Measurements from ENCODE around the gene FEV.

The FEV gene

GRCh38 chr2:218992196-218992595 lies 7.2 kb upstream of the FEV start:
- no peak for DNase-seq
- Mint-ChIP-seq H3K4me3 (no peak overlapping the region), H3K9me3 (no peaks in the 10 kb centered on the region), H3K4me1 (ENCODE audit: low read depth) (peaks cover 11% of the 10 kb centered on the region), H3K27me3 (peaks cover 94% of the 10 kb centered on the region), H3K36me3 (ENCODE audit: low read depth) (no peaks in the 10 kb centered on the region), H3K27ac (no peak overlapping the region)

DNA sequence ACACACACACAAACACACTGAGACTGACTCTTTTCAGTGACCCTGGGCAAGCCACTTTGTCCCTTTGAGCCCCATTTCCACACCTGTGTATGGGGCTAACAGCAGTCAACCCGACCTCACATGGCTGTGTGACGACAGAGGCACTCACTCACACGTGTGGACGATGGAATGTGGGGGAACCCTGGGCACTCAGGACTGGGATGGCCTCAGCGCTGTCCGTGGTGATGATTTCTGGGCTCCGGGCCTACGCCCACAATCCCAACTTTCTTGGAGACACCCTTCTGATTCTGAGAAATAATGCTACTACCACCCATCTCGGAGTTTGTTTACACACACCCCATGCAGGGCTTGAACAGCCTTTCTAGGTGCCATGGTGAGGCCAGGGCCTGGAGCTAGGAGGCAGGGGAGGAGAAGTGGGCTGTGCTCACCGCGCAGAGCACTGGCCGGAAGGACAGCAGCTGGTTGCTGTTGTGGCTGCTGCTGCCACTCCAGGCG lies 6.7 kb upstream of the FEV start:
- no peak for DNase-seq
- no peaks in the 10 kb centered on the region for H3K36me3 Mint-ChIP-seq (ENCODE audit: low read depth)
- peaks cover 11% of the 10 kb centered on the region for H3K4me1 Mint-ChIP-seq (ENCODE audit: low read depth)
- no peaks in the 10 kb centered on the region for H3K9me3 Mint-ChIP-seq
- H3K27ac Mint-ChIP-seq = no peak overlapping the region
- peaks cover 94% of the 10 kb centered on the region for H3K27me3 Mint-ChIP-seq
- H3K4me3 Mint-ChIP-seq = no peak overlapping the region

GRCh38 chr2:218990612-218991011 lies 5.6 kb upstream of the FEV start:
- DNase-seq = no peak
- H3K9me3 Mint-ChIP-seq = no peaks in the 10 kb centered on the region
- H3K36me3 Mint-ChIP-seq (ENCODE audit: low read depth) = no peaks in the 10 kb centered on the region
- H3K27ac Mint-ChIP-seq = no peak overlapping the region
- peaks cover 8% of the 10 kb centered on the region for H3K4me1 Mint-ChIP-seq (ENCODE audit: low read depth)
- no peak overlapping the region for H3K4me3 Mint-ChIP-seq
- peaks cover 94% of the 10 kb centered on the region for H3K27me3 Mint-ChIP-seq

DNA sequence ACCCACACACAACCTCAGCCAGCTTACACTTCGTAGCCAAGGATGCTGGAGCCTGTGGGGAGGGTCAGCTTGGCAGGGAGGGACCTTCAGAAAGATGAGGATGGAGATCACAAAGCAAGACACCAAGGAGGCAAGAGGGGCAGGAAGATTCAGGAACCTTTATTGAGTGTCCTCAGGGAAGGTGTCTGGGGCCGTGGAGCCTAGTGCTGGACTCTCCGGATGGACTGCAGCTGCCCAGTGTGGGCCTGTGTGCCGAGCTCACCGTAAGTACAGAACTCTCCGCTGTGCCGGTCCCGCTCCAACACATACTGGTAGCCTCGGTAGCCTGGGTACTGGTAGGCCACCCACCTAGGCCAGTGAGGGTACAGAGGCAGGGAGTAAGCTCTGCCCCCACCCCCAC lies 5.1 kb upstream of the FEV start:
- DNase-seq = no peak
- no peak overlapping the region for H3K27ac Mint-ChIP-seq
- H3K9me3 Mint-ChIP-seq = no peaks in the 10 kb centered on the region
- H3K27me3 Mint-ChIP-seq = peaks cover 92% of the 10 kb centered on the region
- H3K36me3 Mint-ChIP-seq (ENCODE audit: low read depth) = no peaks in the 10 kb centered on the region
- peaks cover 8% of the 10 kb centered on the region for H3K4me1 Mint-ChIP-seq (ENCODE audit: low read depth)
- H3K4me3 Mint-ChIP-seq = no peak overlapping the region

- H3K27ac Mint-ChIP-seq = no peak overlapping the region
- H3K36me3 Mint-ChIP-seq (ENCODE audit: low read depth) = no peaks in the 10 kb centered on the region
- no peak overlapping the region for H3K4me3 Mint-ChIP-seq
- peaks cover 9% of the 10 kb centered on the region for H3K4me1 Mint-ChIP-seq (ENCODE audit: low read depth)
- peaks cover 90% of the 10 kb centered on the region for H3K27me3 Mint-ChIP-seq
- H3K9me3 Mint-ChIP-seq = no peaks in the 10 kb centered on the region
- no peak for DNase-seq
Observed at GRCh38 chr2:218988650-218989049, 3.7 kb upstream of the FEV start.

- peaks cover 13% of the 10 kb centered on the region for H3K4me1 Mint-ChIP-seq (ENCODE audit: low read depth)
- H3K27me3 Mint-ChIP-seq = peaks cover 94% of the 10 kb centered on the region
- no peaks in the 10 kb centered on the region for H3K36me3 Mint-ChIP-seq (ENCODE audit: low read depth)
- no peak overlapping the region for H3K4me3 Mint-ChIP-seq
- no peak overlapping the region for H3K27ac Mint-ChIP-seq
- H3K9me3 Mint-ChIP-seq = no peaks in the 10 kb centered on the region
- DNase-seq = no peak
Observed at GRCh38 chr2:218988164-218988563, 3.2 kb upstream of the FEV start.

DNA sequence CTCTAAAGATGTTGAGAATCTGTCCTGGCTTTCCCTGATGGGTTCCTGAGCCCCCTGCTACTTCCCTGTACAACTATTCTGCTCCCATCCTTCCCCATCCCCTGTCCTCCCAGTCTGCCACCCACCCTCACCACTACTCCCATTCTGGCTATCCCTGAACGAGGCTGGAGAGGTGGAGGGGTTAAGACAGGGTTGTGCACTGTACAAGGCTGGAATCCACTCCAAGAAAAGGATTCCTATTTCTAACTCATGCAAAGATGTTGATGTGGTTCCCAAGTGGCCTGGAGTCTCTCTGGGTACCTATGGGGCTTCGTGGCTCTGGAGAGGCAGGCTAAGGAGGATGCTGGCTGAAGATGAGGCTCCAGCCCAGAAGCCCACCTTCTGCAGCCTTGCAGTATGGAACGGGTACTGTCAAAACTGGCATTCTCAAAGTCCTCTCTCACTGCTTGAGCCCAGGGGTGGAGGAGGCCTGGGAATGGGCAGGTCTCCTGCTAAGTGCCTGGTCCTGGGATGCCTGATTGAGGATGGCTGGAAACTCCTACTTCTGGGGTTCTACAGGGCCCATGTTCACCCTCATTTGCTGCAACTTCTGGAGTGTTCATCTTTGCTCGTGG lies 1.3 kb upstream of the FEV start:
- Mint-ChIP-seq H3K4me3 (no peak overlapping the region), H3K36me3 (ENCODE audit: low read depth) (no peaks in the 10 kb centered on the region)

DNA sequence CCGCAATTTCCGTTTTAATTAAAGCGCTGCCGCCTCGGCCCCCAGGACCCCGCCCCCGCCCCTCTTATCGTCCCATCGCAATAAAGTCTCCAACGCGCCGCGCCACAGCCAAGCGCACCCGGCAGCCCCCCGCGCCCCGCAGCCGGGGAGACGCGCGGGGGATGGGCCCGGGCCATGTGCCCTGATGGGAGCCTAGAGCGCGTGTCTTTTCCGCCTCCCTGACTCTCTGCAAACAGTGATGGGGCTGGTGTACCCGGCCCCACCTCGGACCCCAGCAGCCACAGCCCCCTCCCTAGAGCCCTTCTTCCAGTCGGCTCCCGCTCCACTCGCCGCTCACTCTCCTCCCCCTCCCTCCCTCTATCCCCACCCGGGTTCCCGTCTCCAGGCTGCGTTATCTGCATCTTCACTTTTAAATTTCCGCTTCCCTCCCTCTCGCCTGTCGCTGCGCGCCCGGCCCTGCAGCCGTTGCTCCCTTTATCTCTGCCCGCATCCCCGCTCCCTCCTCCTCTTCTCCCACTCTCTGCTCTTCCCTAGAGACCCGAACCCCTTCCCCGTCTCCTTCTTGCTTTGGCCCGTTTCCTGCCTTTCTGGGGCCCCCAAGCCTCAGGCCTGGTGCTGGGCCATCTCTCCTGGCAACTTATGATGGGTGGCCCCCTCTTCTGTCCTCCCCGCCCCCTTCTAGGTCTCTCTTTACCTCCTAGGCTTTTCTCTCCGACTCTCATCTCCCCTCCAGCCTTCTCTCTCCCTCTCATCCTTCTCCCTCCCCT lies 524 bp upstream of the FEV start:
- H3K4me3 Mint-ChIP-seq = no peak overlapping the region
- no peak overlapping the region for H3K27ac Mint-ChIP-seq
- H3K4me1 Mint-ChIP-seq (ENCODE audit: low read depth) = peaks cover 25% of the 10 kb centered on the region
- H3K36me3 Mint-ChIP-seq (ENCODE audit: low read depth) = no peaks in the 10 kb centered on the region
- H3K27me3 Mint-ChIP-seq = peaks cover 91% of the 10 kb centered on the region
- H3K9me3 Mint-ChIP-seq = no peaks in the 10 kb centered on the region
- no peak for DNase-seq

More for the DNA sequence above, 1.3 kb upstream of the FEV start:
- H3K9me3 Mint-ChIP-seq = no peaks in the 10 kb centered on the region
- no peak for DNase-seq
- H3K27ac Mint-ChIP-seq = no peak overlapping the region
- peaks cover 20% of the 10 kb centered on the region for H3K4me1 Mint-ChIP-seq (ENCODE audit: low read depth)
- H3K27me3 Mint-ChIP-seq = peaks cover 92% of the 10 kb centered on the region

- peak overlapping the region; percentile 38 for H3K4me3 Mint-ChIP-seq
- H3K9me3 Mint-ChIP-seq = no peaks in the 10 kb centered on the region
- peaks cover 89% of the 10 kb centered on the region for H3K27me3 Mint-ChIP-seq
- no peaks in the 10 kb centered on the region for H3K36me3 Mint-ChIP-seq (ENCODE audit: low read depth)
- peaks cover 32% of the 10 kb centered on the region for H3K4me1 Mint-ChIP-seq (ENCODE audit: low read depth)
- DNase-seq = no peak
- peak overlapping the region; percentile 23 for H3K27ac Mint-ChIP-seq
Observed at GRCh38 chr2:218984239-218985020, 554 bp downstream of the FEV start.

DNA sequence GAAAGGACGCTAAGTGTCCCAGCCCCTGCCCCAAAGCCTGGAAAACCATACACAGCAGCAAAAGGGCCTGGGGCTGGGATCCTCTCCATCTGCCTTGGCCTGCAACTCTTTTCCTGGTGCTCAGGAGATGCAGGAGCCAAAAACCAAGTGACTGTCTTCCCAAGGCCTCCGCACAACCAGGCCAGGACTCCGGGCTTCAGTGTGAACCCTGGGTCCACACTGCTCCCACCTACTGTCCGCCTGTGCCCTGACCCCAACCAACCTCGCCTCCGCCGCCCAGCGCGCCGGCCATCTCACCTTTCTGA lies 1.1 kb downstream of the FEV start:
- peaks cover 89% of the 10 kb centered on the region for H3K27me3 Mint-ChIP-seq
- no peaks in the 10 kb centered on the region for H3K36me3 Mint-ChIP-seq (ENCODE audit: low read depth)
- H3K4me1 Mint-ChIP-seq (ENCODE audit: low read depth) = peaks cover 32% of the 10 kb centered on the region
- no peaks in the 10 kb centered on the region for H3K9me3 Mint-ChIP-seq
- DNase-seq = no peak
- H3K27ac Mint-ChIP-seq = no peak overlapping the region
- no peak overlapping the region for H3K4me3 Mint-ChIP-seq

- peaks cover 32% of the 10 kb centered on the region for H3K4me1 Mint-ChIP-seq (ENCODE audit: low read depth)
- H3K9me3 Mint-ChIP-seq = no peaks in the 10 kb centered on the region
- DNase-seq = no peak
- H3K4me3 Mint-ChIP-seq = no peak overlapping the region
- H3K36me3 Mint-ChIP-seq (ENCODE audit: low read depth) = no peaks in the 10 kb centered on the region
- no peak overlapping the region for H3K27ac Mint-ChIP-seq
- H3K27me3 Mint-ChIP-seq = peaks cover 89% of the 10 kb centered on the region
Observed at GRCh38 chr2:218983263-218983933, 1.6 kb downstream of the FEV start.

- no peaks in the 10 kb centered on the region for H3K9me3 Mint-ChIP-seq
- no peak for DNase-seq
- peaks cover 32% of the 10 kb centered on the region for H3K4me1 Mint-ChIP-seq (ENCODE audit: low read depth)
- H3K4me3 Mint-ChIP-seq = peak overlapping the region; percentile 44
- peaks cover 87% of the 10 kb centered on the region for H3K27me3 Mint-ChIP-seq
- no peak overlapping the region for H3K27ac Mint-ChIP-seq
- H3K36me3 Mint-ChIP-seq (ENCODE audit: low read depth) = no peaks in the 10 kb centered on the region
Observed at GRCh38 chr2:218982586-218983262, 2.3 kb downstream of the FEV start.

DNA sequence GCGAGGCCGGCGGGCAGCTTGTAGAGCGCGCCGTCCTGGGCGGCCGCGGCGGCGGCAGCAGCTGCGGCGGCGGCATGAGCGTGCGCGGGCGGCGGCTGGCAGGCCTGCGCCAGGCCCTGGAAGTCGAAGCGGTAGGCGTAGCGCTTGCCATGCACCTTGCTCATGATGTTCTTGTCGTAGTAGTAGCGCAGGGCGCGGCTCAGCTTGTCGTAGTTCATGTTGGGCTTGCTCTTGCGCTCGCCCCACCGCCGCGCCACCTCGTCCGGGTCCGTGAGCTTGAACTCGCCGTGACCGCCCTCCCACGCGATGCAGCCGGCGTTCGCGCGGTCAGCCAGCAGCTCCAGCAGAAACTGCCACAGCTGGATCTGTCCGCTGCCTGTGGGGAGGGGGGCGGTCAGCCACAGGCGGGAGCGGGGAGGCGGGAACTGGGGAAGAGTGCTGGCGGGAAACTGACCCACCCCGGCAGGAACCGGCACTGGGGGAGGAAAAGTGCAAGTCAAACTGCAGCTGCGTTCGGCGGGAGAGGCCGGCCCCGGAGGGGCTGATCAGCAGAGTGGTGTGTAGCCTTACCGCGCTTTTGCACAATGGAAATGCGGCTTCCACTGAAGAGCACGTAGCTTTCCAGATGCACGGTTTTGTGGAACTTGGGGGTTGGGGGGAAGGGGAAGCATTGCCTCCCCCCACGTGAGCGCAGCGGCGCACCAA lies 3.0 kb downstream of the FEV start:
- H3K9me3 Mint-ChIP-seq = no peaks in the 10 kb centered on the region
- H3K27me3 Mint-ChIP-seq = peaks cover 87% of the 10 kb centered on the region
- H3K36me3 Mint-ChIP-seq (ENCODE audit: low read depth) = no peaks in the 10 kb centered on the region
- DNase-seq = peak; percentile 60
- peak overlapping the region; percentile 44 for H3K4me3 Mint-ChIP-seq
- peak overlapping the region; percentile 33 for H3K27ac Mint-ChIP-seq
- H3K4me1 Mint-ChIP-seq (ENCODE audit: low read depth) = peaks cover 32% of the 10 kb centered on the region
